Stimulated activated CD4-positive, alpha-beta T cell treated with anti-CD3 and anti-CD28 coated beads, Interleukin-2, amount 100 ng/mL, for 4 hours (primary cell): Measurements from ENCODE around the gene KCNE1.
A peak's percentile ranks its signal among the peaks of the same experiment; 100 is the strongest.
"Not testable (repeated sequence)": the region's sequence is repeated elsewhere in the genome, so short reads cannot be mapped to it uniquely, and the experiment has no call there.

Experiments
- DNase-seq: peaks from one replicate; pipeline ENCODE4 v3.0.0-alpha.2; 2020; ENCODE audit warnings: low read depth

KCNE1 gene

DNA sequence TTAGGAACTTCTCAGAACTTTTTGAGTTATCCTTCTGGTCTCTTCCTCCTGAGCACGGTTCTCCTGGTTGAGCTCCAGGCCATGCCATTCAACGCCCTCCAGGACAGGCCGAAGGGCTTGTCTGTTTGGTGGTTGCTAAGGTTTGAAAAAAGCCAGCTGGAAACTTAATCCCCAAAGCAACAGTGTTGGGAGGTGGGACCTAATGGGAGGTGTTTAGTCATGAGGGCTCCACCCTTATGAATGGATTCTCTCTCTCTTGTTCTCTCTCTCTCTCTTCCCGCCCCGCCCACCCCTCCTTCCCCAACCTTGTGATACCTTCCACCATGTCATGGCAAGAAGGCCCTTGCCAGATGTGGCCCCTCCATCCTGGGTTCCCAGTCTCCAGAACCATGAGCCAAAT lies 829 bp downstream of the KCNE1 start:
- no peak for DNase-seq

DNA sequence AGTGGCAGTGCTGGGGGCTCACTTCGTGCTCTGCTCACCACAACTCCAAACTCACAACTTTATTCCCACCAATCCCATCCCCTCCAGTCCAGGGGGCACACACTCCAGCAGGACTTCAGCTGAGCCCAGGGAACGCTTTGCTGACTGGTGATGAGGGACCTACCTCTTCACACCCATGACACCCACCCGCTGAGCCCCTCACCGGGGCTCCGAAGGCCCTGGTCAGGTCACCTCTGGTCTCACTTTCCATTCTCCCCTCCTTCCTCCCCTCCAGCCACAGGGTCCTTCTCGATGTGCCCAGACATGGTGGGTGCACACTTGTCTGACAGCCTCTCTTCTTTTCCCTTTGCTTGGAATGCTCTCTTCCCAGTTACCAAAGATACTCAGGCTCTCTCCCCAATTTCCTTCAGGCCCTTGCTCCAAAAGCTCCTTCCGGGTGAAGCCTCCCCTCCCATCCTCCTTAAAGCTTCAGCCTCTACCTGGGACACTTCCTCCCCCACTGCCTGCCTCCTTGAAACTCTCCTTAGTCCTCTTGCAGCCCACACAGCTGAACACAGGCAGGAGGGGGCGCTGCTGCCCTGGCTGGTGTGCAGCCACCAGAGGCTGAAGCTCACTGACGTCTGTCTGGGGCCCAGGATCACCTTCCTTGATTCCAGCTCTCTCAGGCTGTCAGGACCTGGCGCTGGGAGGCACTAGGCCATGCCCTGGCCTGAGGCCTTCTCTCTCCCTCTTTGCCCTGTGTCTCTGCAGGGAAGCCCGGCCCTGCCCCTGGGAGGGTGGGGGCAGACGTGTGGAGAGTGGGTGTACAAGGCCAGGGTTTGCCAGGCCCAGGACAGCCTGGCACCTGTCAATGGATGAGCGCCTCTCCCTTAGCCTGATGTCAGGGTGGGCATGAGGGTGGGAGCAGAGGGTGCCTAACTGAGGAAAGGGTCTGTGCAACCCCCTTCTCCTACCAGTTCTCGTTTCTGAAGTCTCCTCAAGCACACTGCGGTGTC lies 1.6 kb downstream of the KCNE1 start:
- peak; percentile 16 for DNase-seq

DNA sequence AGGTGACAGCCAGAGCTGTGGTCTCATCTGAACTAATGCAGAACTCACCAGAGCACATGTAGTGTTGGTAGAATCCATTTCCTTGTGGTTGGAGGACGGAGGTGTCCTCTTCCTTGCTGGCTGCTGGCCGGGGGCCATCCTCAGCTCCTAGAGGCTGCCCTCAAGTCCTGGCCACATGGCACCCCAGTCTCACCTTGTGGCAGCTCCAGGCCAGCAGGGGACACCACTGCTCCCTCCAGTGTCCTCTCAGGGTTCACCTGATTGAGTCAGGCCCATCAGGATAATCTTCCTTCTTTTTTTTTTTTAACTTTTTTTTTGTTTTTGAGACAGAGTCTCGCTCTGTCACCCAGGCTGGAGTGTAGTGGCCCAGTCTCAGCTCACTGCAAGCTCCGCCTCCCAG lies 2.9 kb downstream of the KCNE1 start:
- no peak for DNase-seq

DNA sequence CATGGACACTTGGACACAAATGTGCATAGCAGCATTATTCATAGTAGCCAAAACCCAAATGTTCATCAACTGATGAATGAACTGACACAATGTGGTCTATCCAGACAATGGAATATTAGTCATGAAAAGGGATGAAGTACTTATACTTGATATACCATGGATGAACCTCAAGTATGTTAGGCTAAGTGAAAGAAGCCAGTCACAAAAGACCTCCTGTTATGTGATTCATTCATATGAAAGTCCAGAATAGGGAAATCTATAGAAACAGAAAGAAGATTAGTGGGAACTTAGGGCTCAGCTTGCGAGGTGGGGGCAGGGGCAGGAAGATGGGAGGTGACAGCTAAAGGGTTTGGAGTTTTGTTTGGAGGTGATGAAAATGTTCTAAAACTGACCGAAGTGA lies 7.4 kb downstream of the KCNE1 start:
- no peak for DNase-seq

DNA sequence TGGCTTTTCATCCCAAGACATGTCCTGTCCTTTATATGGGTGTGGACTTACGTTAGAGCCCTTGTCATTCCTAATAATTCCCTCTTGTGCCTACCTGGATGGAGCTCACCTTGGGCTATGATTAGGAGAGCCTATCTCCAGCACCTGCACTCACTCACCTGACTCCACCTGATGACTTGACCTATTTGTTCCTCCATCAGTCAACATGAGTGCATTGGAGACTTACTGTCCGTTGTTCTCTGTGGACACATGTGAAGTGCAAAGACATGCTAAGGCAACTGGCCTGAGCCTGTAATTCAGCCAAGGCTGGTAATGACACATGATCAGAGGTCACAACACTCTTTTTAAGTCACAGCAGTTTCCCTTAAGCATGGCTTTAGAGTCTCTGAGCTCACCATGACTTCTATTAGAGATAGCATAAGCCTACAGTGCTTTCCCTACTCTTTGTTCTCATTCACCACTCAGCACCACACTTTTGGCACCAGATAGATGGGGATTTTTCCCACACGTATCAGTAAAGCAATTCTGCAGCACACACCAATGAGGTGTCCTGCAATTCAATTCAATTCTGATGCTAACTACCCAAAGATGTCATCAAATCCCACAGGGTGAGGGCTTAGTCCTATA lies 9.4 kb downstream of the KCNE1 start:
- no peak for DNase-seq

DNA sequence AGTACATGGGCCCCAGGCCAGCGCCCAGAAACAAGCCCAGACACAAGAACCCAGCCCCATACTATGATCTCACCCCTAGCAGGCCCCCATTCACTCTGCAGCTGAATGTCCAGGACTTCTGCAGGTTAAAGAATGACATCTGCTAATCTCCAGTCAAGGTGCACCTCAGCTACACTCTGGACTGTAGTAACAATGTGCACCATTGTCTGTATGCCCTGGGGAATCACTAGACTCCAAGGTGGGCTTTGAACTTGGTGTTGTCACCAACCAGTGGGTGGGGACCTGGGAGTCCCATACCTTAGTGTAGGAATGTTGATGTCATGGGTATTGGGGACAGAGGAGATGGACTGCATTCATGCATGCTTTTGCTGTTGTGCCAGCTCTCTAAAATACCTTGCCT lies 10.3 kb downstream of the KCNE1 start:
- no peak for DNase-seq

DNA sequence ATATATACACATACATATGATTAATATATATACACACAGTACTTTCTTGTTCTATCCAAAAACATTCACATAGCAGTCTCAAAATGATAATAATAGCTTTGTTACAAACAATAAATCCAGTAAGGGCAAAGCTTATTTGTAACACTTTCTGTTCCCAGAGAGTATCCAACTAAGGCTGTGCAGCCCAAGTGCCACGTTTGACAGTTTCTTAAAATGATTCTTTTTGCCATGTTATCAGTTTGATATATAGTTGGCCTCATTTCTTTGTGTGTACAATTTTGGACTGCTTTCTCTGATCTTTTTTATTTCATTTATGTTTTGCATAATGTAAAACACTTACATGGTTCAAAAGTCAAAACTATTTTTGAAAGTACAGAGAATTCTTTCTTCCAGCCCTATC lies 11.8 kb downstream of the KCNE1 start:
- DNase-seq: no peak

DNA sequence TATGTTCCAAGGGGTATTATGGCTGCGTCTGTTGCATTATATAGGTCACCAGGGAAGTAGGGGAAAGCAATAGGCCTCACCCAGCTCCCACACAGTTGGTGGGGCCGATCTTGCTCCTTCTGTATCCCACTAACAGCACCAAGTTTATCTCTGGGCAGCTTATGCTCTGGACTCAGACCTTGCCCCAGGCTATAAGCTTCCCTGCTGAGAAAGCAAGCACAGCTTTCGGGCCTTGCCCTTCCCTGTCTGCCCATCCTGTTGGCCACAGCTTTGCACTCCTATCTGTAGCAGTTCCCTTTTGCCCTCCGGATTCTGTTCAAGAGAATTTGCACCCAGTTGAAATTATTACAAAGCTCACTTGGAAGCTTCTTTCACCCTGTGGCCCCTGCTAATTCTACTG lies 12.9 kb downstream of the KCNE1 start:
- no peak for DNase-seq

DNA sequence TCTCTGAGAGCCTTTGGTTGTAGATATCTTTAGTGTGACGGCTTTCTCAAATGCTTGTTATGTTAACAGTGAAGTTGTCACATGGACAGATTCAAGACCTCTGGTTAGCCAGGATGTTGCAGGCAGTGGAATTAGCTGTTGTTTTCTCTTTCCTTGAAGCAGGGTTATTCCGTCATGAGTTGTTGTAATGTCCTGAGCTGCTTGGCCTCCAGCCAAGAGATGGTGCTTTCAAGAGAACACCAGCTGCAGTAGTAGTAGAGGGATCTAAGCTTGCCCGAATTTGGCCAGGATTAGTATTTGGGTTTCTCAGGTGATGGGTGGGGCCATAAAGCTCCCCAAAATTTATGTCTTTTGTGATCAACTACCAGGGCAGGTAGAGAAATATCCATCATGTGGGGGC lies 13.4 kb downstream of the KCNE1 start:
- no peak for DNase-seq

DNA sequence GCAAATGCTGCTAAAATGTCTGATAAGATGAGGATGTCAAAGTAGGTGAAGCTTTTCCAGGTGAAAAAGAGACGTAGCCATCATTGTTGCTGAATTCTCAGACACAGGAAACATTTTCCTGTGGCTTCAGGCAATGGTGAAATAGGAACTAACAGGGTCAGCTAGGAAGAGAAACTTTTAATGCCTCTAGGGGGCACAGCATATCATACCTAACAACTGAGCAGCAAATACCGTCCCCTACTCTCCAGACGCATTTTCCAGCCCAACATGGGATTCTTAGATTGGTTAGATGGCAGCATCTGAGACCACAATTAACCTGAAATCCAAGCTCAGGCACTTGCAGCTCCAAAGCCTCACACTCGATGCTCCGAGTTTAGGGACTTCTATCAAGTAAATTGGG lies 28.2 kb downstream of the KCNE1 start:
- not testable (repeated sequence) for DNase-seq

DNA sequence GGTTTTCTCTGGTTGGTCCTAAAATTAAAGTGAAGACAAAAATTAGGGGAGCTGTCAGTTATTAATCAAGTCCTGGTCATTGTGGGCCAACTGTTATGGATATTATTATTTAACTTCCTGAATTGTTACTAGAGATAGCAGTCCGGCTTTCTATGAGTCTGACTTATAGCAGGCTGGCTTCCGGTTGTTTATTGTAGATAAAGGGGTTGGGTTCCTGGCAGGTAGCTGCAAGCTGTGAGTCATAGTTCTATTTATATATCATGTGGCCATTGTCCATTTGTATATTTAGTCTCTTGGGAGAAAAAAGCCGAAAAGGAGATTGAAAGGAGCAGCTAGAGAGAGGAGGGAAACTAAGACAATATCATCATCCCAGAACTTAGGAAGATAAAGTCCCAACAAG lies 28.6 kb downstream of the KCNE1 start:
- DNase-seq: not testable (repeated sequence)

DNA sequence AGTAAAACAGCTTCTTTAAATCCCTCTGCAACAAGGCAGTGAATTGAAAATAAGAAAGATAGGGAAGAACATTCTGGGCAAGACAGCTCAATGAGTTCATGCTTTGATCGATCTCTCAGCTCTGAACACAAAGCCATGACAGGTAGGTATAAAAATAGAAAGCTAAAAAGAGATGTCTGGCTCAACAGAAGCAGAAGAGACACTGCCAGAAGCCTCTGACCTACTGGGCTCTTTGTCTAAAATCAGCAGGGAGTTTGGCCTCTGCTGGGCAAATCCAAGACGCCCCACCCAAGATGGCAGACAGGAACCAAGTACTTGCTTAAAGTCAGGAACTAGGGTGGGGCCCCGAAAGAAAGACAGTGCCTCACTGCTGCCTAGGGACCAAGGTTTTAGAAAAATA lies 44.7 kb downstream of the KCNE1 start:
- not testable (repeated sequence) for DNase-seq

DNA sequence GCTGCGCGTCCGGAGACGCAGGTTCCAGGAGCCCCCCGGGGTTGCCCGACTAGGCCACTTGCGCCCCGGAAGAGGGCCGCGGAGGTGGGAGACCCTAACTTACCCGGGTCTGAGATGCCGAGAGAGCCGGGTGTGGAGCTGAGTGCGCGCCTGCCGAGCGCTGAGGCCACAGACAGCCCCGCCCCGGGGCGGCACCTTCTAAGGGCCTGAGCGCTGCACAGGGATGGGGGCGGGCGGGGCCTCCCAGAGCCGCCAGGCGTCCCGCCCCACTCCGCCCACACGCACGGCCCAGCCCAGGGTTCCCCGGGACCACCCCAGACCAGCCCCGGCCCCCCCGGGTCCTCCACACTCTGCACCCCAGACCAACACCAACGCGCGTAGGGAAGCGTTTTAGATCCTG lies 52.6 kb downstream of the KCNE1 start:
- DNase-seq: not testable (repeated sequence)

DNA sequence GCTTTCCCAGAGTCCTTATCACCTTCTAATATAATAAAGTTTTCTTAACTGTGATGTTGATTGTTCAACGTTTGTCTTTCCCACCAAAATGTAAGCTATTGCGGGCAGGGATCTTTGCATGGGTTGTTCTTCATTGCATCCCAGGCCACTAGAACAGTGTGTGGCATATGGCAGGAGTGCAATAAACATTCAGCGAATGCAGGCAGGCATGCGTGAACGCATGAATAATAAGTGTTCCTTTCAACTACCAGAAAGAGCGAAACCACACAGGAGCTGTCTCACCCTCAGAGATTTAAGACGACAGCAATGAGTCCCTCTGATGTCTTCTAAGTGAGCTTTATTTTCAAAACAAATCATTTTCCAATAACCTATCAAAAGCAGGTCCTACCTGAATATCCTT lies 53.7 kb downstream of the KCNE1 start:
- DNase-seq: not testable (repeated sequence)

DNA sequence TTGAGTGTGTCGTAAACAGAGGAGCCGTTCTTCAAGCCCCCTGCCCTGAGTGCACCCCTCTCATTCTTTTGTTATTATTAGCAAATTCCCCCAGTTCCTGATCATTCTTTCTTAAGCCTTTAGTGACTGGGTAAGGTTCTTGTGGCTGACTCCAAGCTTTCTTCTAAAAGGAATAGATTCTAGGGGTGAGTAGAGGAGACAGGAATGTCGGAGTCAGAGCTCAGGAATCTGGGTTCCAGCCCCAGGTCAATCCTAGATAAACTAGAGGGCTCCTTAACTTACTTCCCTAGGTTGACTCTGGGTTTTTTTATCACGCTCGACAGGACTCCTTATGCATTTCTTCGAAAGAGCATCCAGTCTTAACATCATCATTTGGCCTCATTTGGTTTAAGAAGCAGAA lies 55.8 kb downstream of the KCNE1 start:
- DNase-seq: not testable (repeated sequence)

DNA sequence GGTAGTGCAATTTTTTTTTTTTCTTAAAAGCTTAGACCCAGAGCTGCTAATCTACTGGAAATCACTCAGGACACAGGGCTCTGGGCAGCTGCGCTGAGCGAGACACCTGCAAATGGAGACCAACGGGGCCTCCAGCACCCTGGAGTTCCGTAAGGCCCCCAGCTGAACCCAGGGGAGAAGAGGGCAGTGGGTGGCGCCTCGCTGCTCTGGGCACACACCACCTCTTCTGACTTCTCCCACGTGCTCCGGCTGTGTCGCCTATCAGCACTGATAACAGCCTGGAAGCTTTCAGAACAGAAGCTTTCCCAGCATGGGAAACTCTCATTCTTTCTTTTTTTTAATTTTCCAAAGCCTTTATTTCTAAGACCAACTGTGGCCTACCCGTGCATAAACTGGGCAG lies 56.4 kb downstream of the KCNE1 start:
- not testable (repeated sequence) for DNase-seq

DNA sequence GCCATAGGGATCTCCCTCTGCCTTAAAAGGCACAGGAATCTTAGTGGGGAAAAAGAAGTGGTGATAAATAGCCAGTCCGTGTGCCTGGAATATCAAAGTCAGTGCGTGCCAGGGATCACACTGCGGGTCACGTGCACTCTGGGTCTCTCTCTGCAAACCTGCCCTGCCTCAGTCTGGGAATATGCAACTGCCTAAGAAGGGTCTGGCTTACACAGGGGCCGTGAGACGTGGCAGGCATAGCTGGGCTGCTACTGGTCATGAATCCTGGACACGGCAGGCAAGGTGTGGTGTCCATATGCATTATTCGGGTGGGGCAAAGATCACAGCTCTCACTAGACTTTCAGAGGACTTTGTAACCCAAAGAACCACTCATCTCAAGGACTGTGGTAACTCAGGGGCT lies 65.0 kb downstream of the KCNE1 start:
- DNase-seq: not testable (repeated sequence)

DNA sequence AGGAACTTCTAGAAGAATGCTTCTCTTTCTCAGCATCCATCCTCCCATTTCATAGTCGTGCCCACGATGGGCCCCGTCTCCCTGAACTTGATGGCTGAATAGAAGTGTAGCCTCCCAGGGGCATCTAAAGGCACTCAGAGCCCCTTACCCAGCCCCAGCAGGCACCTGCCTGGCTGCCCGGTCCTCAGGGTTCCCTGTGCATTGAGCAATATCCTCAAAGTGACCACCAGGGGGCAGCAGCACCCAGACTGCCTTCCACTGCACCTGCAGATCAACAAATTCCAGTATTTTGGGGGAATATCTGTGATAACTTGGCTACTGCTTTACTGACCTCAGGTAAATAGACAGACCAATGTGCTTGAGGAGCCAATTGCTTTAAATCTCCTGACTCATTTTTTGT lies 68.5 kb downstream of the KCNE1 start:
- not testable (repeated sequence) for DNase-seq

DNA sequence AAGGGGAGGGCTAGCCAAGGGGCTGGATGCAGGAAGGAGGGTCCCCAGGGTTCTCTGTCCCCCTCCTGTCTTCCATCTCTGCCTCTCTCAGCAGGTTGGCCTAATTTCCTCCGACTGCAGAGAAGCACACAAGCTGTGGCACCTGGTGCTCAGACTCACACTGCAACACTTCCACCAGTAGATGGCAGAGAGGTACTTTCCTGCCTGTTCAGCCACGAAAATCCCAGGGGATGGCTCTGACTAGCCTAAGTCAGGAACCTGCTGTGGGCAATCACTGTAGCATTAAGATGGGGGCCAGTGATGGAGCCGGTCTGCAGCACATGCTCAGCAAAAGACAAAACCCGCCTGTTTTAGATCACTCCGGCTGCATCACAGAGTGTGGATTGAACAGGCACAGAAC lies 82.3 kb downstream of the KCNE1 start:
- DNase-seq: not testable (repeated sequence)

DNA sequence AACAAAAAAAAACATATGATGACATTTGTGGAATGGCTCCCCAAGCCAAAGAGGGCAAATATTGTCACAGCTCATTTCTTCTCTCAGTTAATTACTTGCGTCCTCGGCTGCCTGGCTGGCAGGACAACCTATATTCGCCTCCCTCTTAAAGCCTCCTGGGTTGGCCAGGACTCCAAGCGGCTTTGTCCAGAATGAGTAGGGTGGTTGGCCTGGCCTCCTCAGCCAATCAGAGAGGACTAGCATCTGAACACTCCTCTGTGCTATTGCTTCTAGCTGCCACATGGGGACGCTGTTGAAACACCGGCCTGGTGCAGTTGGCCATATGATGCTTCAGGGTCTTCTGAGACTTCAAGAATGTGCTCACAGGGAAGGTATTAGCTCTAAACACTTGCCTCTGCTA lies 83.6 kb downstream of the KCNE1 start:
- not testable (repeated sequence) for DNase-seq

DNA sequence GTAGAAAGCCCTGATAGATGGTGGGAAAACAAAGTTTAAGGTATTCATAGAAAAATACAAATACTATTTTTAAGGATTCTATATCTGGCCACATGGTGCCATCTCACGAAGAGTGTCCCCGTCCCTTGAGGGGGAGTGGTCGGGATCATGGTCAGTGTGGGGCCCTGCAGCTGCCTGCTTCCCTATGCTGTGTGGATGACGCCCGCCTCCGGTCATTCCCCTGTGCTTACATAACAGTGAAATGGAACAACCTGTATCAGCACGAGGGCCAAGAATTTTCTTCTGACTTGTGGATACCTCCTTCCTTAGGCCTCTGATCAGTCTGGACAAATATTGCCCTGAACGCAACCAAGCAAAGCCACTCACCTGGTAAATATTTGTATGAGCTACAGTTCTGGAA lies 84.7 kb downstream of the KCNE1 start:
- DNase-seq: not testable (repeated sequence)

DNA sequence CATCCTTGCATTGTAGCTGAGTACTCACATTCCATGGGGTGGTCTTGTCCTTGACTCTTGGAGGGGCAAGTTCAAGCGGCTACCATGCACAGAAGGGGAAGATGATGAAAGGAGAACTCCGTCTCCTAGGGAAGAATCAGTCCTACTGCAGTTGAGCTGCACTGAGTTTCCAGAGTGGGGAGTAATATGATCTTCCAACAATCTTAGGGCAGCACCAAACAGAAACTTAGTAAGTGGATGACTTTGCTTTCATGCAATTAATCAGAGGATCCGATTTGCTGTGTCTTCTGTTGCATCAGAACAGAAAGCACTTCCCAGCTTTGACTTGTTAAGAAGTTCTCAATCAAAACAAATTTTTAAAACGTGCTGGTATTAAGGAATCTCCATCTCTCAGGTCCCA lies 88.2 kb downstream of the KCNE1 start, which contains the start of gene SMIM34:
Gene SMIM34 (minus strand): TSS at position 147 of the 400 bp plus-strand sequence. CDS start 112 bp downstream, at position 35.
- not testable (repeated sequence) for DNase-seq

DNA sequence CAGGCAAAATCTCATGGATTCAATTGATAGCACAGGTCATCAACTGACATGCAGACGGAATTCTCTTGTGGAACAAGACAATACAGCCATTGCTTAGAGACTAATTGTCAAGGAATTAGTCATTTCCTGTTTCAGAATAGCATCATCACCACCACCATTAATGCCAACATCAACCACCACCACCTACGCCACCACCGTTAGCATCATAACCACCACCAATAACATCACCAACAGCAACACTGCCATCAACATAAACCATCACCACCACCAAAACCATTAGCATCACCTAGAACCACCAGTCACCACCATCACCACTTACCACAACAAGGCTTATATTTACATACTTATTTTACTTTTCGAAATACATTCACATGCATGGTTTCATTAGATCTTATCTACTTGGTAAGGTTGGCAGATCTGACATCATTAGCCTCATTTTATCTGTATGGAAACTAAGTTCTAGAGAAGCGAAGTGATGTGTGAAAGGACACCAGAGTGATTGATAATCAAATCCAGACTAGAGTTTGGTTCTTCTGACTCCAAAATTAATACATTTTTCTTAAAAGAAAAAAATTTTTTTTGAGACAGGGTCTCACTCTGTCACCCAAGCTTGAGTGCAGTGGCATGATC lies 94.4 kb downstream of the KCNE1 start:
- DNase-seq: not testable (repeated sequence)
